ENCODE measurements around the gene NFASC.

DNA sequence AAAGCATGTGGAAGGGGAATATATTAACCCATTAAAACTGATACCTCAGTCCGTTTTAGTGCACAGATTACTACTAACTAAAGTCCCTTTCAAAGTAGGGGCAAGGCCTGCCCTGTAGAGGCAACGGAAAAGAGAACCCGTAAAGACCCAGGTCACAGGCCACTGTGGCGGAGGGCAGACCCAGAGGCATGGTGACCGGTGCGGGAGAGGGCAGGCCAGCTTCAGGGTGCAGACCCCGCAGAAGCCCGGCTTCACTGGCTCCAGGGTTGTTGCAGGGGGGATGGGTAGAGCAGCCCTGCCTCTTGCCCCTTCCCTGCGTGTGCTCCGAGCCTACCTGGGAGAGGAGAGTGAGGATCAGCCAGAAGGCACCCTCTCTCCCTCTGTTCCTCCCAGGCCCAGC is 190.1 kb downstream of the NFASC start:
- no peak for TF ChIP-seq EZH2 (IDR thresholded peaks at IDR 0.05; ENCODE audit: insufficient read depth, poor library complexity, severe bottlenecking)
- no peak for TF ChIP-seq EZH2phosphoT487 (IDR thresholded peaks at IDR 0.05; ENCODE audit: insufficient read depth, low read depth)

Measured in GM23248 (cell line).